Fibroblast of skin of left biceps (primary cell): Measurements from ENCODE around the gene ITPR2.
A peak's percentile ranks its signal among the peaks of the same experiment; 100 is the strongest.
"Not testable (repeated sequence)": the region's sequence is repeated elsewhere in the genome, so short reads cannot be mapped to it uniquely, and the experiment has no call there.

ENCODE experiments used
- DNase-seq, 2 experiments: peaks; one replicate each; pipeline ENCODE4 v3.0.0-alpha.2; 2013; ENCODE audit warnings: low read depth in 2 of 2

ITPR2 gene

DNA sequence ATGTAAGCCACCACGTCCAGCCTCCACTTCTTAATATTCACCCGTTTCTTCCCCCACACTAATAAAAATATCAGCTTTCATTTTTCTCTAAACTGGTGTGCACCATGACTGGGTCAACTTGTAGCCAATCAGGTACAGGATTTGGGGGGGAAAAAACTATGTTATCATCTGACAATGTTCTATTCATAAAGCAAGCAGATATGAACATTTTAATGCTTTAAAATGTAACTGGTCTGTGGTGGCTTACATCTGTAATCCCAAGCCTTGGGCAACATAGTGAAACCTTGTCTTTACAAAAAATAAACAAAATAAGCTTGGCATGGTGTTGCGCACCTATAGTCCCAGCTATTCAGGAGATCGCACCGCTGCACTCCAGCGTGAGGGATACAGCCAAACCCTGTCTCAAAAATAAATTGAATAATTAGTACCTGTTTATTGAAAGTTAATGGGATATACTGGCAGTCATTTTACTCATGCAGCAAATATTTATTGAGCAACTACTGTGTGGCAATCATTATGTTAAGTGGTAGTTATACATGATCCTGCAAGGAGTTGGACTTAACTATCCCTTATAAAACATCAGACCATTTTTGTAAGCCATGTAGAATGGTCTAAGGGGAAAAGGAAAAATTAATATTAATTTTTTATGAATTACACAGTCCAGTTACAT is 15.3 kb upstream of the ITPR2 start:
- no peak for DNase-seq

DNA sequence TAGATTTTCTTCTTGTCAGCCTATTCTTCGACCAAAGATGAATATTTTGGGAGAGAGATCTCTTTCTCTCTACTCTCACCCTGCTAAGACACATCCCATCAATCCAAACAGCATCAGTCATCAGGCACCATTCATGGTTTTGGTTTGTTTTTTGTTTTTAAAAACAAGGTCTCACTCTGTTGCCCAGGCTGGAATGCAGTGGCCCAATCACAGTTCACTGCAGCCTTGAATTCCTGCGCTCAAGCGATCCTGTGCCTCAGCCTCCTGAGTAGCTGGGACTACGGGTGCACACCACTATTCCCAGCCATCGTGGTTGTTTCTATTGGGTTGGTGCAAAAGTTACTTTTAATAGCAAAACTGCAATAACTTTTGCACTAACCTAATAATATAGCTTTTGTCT is 14.4 kb upstream of the ITPR2 start:
- DNase-seq: no peak

DNA sequence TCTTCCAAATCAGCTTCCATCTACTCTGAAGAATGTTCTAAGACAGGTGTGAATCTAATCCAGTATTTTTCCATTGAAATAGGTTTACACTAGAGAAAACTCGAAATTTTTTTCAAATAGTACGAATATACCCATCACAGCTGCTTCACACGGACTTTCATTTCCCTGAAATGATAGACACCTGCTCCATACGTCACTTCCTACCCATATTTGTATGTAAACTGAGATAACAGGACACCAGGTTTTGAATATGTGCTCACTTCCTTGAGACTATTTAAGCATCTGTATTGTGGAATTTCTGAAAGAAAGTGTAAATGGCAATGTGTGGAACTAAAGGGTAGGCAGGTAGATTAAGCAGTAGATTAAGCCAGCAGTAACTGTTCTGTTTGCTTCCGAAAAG is 13.4 kb upstream of the ITPR2 start:
- no peak for DNase-seq

DNA sequence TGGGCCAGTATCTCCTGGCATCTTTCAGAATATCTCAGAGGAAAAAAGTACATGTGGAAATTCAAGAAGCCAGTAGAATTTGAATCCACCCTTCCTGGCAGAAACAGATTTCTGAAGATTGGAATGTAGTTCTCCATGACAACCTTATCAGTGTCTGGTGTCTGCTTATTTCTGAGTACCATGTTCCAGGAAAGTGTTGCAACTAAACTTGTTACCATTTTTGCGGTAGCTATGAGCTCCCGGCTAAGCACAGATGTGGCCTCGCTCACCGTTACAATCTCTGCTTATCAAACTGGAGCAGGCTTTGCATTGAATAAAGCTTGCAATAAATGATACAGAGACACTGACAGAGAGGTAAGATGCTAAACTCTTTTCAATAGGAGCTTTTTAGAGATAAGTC is 13.0 kb upstream of the ITPR2 start:
- DNase-seq: peak in 1 of 2 experiments; percentile 63

DNA sequence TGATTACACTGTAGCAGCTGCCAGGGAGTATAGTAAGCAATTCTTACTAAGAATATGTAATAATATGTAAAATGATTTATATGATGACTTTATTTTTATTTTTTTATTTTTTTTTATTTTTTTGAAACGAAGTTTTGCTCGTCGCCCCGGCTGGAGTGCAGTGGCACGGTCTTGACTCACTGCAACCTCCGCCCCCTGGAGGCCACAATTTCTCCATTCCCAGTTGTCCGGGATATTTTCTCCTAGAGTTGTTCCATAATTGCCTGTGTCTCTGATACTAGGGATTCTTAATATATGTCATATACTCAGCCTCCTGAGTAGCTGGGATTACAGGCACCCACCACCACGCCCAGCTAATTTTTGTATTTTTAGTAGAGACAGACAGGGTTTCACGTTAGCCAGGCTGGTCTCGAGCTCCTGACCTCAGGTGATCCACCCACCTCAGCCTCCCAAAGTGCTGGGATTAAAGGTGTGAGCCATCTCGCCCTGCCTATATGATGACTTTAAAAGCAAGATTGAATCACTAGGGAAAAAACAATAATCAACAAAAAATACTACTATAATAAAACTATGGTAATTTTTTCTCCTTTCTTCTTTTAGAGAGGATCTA is 12.2 kb upstream of the ITPR2 start:
- DNase-seq: no peak

DNA sequence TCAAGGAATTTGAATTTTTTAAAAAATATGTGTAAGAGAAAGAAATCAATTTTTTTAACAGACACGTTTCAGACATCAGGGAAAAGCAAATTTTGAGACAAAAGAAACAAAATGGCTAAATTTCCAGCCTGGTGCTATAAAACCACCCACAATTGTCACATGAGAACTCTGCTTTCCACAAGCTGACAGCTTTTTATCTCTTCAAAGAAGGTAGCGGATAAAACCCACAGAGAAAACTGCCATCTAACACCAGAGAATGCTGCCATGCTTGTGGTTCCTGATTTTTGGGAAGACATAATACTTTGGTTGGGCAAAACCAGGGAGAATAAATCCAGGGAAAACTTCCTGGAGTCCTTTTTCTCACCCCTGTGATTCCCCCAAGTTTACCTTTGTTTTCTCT is 10.3 kb upstream of the ITPR2 start:
- DNase-seq: no peak

DNA sequence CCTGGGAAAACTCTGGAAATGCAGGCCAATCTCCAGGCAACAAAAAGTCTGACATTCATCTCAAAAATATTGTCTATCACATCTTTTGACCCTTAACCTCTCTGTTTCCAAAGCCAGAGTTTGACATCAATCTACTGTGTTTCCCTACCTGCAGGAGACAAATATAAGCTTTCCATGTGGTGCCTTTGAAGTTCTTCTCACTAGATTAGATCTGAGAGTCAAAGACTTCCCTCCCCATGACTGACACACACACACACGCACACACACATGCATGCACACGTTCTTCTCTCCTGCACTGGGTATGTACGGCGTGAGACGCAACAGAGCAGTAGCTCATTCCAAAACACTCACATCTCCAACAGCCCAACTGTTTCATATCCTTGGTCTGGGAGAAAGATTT is 8.1 kb upstream of the ITPR2 start:
- no peak for DNase-seq

DNA sequence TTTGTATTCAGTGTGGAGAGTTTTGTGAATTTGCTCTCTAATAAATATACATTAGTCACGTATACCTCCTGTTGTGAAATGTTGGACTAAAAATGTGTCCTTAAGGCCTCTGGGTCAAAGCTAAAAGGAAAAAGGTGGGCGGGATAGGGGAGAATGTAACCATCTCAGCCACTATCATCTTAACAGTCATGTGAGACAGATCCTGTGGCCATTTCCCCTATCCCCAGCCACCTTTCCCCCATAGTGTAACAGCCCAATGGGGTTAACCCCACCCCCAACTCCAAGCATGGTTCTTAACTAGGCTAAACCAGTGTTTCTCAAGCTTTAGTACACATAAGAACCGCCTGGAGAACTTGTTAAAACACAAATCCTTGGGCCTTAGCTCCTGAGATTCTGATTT is 6.5 kb upstream of the ITPR2 start:
- DNase-seq: no peak

DNA sequence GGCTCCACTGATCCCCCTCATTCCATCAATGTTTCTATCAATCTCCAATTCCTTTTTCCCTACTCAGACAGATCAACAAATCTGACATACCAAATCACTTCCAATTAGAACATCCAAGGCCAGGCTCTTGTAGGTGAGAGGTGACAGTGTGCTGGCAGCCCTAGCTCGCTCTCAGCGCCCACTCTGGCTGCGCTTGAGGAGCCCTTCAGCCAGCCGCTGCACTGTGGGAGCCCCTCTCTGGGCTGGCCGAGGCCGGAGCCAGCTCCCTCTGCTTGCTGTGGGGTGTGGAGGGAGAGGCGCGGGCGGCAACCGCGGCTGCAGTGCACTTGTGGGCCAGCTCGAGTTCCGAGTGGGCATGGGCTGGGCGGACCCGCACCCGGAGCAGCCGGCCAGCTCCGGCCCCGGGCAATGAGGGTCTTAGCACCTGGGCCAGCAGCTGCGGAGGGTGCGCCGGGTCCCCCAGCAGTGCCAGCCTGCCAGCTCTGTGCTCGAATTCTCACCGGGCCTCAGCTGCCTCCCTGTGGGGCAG is 6.0 kb upstream of the ITPR2 start:
- no peak for DNase-seq

DNA sequence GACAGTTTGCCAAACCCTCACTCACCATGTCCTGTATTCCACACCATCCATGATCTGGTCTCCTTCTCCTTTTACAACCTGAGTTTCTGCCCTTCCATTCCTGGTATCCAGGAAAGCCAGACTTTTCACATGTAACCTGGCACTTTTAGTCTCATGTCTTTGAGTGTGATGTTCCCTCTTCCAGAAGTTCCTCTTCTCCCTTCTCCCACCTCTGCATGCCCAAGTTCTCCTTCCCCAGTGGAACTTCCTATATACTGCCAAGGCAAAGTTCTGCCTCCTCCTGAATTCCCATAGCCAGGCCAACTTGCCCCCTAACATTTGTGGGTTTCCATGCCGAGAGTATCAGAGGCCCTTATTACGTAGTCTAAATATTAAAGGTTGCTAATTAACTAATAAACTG is 3.2 kb upstream of the ITPR2 start:
- DNase-seq: no peak

DNA sequence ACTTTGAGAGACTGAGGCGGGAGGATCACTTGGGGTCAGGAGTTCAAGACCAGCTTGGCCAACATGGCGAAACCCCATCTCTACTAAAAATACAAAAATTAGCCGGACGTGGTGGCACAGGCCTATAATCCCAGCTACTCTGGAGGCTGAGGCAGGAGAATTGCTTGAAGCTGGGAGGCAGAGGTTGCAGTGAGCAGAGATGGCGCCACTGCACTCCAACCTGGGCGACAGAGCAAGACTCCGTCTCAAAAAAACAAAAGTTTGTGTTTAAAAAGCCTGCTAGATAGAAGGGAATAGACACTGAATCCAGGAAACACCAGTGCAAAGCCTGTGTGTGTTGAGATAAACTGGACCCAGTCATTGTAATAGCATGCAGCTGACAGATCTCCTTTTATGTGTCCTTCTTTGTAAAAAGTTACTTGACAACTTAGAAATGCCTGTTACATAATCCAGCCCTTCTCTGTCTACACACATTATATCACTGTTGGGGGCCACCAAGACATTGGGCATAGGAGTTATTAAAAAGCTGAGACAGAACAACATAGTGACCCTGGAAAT is 1.6 kb upstream of the ITPR2 start:
- DNase-seq: not testable (repeated sequence)

DNA sequence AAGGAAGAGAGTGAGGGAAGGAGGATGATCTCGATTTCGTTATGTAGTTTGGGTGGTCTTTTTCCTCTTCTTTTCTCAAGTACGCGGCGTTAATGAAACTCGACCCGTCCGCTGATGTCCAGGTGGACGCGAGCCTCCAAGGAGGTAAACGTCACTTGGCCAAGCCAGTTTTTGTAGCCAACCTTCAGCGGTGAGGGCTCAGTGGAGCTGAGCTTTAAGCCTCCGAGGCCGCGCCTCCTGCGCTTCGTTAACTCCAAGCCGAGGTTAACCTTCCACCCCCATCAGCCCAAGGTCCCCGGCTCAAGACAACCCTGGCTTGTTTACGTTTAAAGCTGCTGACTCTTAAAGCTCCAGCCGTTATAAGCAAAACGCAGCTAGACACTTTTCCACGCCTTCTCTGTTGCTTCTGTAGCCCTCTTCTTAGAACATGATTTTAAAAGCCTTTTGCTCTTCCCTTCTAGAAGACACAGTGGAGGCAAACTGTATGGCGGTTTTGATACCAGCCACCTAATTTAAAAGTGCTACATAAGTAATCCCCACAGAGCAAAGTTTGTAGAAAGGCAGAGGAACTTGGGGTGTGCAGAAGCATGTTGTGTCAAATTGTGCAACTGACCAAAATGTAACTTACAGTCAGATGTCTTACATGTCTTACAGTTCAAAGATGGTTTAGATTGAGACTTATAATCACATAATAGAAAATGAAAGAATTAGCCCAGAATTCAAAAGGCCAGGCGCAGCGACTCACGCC is 923 bp upstream of the ITPR2 start:
- DNase-seq: no peak

DNA sequence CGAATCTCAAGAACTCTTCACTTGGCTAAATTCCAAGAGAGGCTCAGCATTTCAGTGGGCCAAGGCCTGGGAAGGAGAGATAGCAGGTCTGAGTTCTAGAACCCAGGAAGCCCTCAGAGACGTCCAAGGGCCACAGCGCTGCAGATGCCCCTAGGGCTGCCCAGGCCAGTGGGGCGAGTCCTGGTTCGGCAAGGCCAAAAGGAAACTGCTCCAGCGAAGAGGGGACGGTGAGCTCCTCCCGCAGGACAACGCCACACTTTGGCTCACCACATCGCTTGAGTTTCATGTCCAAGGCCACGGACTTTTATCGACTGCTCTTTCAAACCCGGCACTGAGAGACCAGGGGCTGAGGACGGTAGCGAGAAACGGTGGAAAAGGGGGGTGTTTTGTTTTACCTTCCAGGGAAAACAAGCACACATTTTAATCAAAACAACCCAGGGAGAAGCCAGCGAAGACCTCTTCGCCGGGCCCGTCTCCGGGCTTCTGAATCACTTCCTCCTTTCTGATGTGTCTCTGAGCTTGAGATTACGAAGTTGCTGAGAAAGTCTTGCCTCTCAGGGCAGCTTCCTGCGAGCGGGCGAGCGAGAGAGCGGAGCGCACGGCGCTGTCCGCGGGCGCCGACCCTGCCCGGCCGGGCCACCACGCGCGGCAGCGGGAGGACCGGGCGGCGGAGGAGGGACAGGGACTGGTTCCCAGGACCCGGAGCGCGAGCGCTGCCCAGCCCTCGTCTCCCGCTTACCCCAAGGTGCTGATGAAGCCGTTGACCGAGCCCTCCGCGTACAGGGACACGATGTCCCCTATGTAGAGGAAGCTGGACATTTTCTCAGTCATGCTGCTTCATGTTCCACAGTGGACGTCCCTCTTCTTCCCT is 808 bp downstream of the ITPR2 start:
- DNase-seq: no peak

DNA sequence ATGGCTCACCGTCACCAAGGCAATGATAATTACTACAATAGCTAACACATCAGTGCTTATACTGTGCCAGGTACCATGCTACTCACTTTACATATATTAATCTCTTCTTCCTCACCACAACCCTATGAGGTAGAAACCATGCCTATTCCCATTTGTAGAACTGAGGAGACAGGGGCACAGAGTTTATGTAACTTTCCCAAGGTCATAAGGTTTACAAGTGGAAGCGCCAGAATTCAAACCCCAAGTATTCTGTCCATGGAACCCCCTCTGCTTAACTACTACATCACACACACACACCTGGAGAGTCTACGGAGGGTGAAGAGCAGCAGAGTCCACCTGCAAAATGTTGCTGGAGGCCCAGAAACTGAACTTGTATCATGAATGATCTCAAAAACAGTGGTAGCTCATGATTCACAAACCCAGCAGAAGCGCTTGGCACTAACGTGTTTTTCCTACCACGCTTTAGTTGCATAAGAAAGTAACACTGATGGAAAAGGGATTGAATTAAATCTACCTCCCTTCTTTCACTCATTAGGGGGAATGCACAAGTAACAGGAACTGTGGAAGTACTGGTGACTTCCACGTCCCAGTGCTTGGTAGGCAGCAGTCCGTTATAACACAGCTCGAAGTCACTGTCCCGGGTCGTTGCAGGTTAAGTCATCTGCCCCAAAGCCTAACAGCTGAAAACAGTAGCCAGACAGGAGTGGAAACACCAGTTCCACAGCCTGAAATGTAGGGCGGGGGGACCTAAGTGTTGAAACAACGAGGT is 2.0 kb downstream of the ITPR2 start:
- no peak for DNase-seq

DNA sequence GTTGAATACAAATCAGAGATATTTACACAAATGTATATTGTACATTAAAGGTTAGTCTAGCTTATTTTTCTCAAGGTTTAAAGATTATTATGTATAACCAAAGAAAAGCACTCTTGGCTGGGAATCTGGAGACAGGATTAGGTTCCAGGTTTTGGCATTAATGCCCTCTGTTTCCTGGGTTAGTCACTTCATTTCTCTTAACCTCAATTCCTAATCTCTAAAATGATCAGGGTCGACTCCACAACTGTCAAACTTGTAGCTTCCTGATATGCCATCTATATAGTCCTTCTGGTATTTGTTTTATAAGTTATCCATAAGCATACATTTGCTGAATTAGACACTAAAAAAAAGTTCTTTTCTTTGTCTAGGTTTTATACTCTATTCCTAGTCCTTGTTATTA is 2.6 kb downstream of the ITPR2 start:
- DNase-seq: no peak

DNA sequence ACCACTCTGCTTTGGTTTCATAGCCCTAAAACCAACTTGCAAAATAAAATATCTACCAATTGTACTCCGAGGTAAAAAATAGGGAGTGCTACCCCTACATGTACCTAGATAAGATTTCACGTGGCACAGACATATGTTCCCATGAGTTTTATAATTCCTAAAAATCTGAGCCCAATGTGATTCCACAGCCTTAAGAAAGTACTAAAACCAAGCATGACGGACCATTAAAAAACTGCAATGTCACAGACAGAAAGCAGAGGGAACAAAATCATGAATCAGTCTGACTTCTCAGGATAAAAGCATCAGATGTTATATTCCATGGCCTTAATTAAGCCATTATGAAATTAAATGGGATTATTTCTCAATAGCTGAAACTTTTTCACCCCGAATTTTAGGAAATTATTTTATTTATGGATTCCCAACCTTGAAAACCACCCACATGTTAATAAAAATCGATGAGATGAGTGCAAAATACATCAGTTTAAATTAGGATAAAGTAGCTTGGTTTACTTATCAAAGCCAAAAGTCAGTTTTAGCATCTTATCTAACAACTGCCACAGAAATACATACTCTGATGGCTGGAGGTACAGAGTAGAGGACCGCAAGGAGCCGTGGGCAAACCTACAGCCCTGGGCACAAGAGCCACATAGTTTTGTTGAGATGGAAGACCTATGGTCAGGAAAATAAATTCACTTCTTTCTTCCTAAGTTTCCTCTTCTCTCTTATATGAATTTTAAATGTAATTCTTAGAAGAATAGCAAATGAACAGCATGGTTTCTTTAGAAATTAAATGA is 4.5 kb downstream of the ITPR2 start:
- DNase-seq: no peak

DNA sequence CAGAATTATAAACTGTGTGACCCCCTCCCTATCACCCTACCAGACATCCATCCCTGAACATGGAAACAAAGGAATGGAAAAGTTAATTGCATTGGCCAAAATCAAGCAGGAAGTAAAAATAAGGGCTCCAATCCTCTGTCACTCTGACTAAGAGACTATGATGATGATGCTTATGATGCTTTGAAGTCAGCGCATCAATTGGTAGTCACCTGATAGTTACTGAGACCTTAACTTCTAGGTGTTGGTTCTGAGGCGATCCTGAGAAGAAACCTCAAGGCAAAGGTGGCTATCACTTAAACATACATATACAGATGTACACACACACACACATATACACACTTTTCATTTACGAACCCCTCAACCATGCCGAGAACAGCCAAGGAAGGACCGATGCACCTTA is 6.6 kb downstream of the ITPR2 start:
- DNase-seq: no peak

DNA sequence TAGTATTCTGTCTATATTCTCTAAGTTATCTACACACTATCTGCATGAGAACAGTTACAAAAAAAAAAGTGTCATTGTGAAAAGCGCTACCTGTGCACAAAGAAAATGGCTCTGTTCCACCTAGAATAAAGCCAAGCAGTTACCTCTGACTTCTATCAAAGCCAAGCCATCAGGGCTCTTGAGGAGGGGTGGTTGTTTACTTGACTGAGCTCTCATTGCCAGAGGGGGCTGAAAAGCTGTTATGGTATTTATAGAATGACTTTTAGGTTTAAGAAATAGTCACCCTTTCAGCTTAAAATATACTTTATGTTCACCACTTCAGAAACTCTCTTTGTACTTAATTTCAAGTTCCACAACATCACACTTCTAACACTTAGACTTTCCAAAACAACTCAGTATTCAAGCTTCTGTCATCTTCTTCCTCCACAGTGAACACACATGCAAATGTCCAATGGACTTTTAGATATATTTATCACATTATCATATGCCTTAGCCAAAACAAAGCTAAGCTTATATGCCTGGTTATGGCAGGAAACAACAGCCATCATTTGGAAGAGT is 7.5 kb downstream of the ITPR2 start:
- no peak for DNase-seq

DNA sequence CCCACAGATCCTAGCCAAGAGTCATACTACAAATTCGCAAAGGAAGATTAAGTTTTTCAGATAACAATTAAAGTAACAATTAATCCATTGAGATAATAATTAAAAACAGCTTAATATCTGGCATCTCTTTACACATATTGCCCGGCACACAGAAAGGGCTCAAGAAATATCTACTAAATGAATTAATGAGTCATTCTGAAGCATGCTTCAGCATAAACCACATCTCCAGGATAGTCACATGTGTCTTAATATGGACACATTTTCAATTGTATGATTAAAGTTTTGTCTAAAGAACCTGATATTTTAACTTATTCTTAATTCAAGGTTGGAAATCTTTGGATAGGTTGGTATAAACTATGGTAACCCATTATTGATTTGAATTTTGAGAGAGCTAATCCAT is 9.6 kb downstream of the ITPR2 start:
- DNase-seq: no peak

DNA sequence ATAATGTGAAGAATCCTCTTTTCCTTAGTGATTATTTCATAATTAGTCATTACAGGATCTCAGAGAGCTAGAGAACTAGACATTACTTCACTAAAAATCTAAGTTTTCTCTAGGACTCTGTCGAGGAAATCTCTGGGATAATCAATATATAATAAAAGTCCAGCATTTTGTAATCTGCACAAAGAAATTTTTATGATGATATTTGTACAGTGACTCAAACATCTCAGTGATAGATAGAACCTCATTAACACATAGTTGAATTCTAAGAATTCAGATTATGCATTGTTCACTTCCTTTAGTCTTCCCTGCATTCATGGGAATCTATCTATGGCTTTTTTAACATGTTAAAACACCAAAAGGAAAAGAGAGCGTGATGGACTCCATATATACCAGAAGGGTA is 11.0 kb downstream of the ITPR2 start:
- no peak for DNase-seq
